ENCODE results near the gene ARHGAP24.

ARHGAP24 gene

DNA sequence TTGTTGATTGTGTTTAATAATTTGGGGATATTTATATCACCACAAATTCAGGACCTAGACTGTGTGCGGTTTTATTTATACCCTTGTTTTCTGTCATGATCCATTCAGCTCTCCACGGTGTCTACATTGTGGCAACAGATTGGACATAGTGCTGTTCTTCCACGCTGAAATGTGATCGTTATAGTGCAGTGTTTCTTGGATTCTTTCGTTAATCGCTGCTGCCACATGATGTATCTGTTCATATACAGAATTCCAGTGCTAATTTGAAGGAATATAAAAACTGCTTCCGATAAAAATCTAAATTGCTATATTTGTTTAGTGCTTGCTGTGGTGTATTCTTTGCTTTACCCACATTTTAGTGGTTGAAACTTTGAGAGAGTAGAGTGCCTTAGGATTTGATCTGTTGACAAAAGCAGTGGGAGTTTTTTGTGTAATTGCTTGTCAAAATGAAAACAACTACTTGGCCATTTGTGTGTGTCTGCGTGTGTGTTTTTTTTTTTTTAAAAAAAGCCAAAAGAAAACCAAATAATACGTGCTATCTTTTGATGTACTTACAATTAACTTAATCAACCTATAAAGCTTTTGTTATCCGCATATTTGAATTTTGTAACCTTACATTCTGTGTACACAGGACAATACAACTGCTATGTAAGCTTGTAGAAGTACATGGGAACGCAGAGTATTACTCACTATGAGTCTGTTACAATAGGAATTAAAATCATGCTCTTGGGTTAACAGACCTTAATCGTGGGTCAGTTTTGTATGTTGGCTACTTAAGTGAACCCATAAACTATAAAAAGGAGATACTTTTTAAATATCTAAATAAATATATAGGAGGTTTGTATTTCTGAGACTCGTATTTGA, 353.3 kb downstream of the ARHGAP24 start:
- H3K4me3 ChIP-seq (ENCODE audit: low read depth, low read length): peak overlapping the region; percentile 10
- in situ Hi-C loops (cut with HindIII; ENCODE audit: low sequenced_read_pairs): no loop called here
- peak; percentile 53 for DNase-seq (ENCODE audit: low read depth, low spot score)
- TF ChIP-seq, protein P1, sequence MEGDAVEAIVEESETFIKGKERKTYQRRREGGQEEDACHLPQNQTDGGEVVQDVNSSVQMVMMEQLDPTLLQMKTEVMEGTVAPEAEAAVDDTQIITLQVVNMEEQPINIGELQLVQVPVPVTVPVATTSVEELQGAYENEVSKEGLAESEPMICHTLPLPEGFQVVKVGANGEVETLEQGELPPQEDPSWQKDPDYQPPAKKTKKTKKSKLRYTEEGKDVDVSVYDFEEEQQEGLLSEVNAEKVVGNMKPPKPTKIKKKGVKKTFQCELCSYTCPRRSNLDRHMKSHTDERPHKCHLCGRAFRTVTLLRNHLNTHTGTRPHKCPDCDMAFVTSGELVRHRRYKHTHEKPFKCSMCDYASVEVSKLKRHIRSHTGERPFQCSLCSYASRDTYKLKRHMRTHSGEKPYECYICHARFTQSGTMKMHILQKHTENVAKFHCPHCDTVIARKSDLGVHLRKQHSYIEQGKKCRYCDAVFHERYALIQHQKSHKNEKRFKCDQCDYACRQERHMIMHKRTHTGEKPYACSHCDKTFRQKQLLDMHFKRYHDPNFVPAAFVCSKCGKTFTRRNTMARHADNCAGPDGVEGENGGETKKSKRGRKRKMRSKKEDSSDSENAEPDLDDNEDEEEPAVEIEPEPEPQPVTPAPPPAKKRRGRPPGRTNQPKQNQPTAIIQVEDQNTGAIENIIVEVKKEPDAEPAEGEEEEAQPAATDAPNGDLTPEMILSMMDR (IDR thresholded peaks at IDR 0.05; ENCODE audit: low read depth, low read length): no peak

DNA sequence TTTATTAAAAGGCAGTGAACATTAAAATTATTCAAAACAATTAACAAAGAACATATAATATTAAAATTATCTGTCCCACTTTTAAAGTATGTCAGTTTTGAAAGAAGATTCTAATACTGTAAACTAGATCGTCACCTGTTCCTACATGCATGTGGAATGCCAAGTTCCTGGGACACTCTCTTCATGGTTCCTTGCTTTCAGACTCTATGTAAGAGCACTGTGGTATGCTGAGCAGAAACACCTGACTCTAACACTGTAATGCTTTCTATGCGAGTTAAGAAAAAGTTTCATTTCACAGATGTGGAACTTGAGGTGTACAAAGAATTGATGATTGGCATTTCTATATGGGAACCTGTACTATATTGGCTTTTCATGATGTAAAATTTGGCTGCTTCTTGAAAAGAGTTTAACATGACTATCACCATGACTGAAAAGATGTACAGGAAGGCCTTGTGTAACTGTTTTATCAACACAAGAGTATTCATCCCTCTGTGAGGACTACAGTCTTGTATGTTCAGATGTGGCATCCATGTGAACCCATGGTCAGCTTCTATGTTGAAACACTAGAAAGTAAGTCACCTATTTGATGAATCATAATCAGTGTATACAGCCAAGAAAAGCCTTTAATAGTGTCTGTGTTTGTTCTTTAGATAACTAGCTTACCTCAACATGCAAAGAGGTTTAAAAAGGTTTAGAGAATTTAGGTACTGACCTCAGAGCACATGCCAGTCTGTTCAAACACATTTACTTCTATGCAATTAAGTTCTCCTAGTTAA, 354.5 kb downstream of the ARHGAP24 start:
- H3K4me3 ChIP-seq (ENCODE audit: low read depth, low read length): no peak overlapping the region
- DNase-seq (ENCODE audit: low read depth, low spot score): peak; percentile 31
- in situ Hi-C loops (cut with HindIII; ENCODE audit: low sequenced_read_pairs): no loop called here
- TF ChIP-seq, protein P1 (IDR thresholded peaks at IDR 0.05; ENCODE audit: low read depth, low read length): no peak

DNA sequence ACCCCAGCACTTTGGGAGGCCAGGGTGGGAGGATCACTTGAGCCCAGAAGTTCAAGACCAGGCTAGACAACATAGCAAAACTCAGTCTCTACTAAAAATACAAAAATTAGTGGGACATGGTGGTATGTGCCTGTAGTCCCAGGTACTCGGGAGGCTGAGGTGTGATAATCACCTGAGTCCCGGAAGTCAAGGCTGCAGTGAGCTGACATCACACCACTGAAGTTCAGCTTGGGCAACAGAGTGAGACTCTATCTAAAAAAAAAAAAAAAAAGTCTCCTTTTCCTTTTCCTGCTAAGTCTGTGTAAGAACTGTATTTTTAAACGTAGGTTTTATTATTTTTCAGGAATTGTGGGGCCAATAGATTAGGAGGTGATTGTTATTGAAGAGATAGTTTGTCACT, 356.7 kb downstream of the ARHGAP24 start:
- in situ Hi-C loops (cut with HindIII; ENCODE audit: low sequenced_read_pairs): no loop called here
- no peak overlapping the region for H3K4me3 ChIP-seq (ENCODE audit: low read depth, low read length)
- TF ChIP-seq, protein P1 (IDR thresholded peaks at IDR 0.05; ENCODE audit: low read depth, low read length): no peak
- DNase-seq (ENCODE audit: low read depth, low spot score): no peak

DNA sequence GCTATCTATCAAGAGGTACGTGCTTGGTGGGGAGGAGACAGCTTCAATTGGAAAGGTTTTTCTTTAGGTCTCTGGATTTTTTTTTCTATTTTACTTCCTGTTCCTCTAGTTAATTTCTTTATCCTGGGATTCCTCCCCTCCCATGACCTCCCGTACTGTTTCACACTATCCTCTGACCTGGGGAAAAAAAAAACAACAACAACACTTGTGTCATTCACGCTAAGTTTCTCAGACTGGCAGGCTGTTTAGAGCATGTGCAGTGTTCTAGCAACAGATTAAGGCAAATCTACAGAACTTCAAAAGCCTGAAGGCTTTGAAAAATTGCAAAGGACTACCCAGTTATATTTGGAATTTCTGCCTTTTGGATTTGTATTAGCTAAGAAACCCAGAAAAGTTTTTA, 358.4 kb downstream of the ARHGAP24 start:
- TF ChIP-seq, protein P1 (IDR thresholded peaks at IDR 0.05; ENCODE audit: low read depth, low read length): no peak
- in situ Hi-C loops (cut with HindIII; ENCODE audit: low sequenced_read_pairs): no loop called here
- no peak for DNase-seq (ENCODE audit: low read depth, low spot score)
- no peak overlapping the region for H3K4me3 ChIP-seq (ENCODE audit: low read depth, low read length)

DNA sequence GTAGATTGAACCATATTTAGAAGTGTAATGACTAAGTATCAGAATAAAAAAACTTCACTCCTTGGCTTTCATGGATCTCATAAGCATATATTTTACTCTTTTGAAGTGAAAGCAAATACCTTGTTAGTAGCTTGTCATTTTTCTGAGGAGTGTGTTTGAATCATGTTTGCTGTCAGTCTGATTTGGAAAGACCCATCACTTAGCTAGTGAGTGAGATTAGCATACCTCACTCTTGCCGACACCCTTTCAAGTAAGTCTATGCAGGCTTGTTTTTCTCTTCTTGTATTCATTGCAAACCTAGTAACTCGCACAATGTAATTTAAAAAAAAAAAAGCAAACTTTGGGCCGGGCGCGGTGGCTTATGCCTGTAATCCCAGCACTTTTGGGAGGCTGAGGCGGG, 360.0 kb downstream of the ARHGAP24 start:
- TF ChIP-seq, protein P1 (IDR thresholded peaks at IDR 0.05; ENCODE audit: low read depth, low read length): no peak
- in situ Hi-C loops (cut with HindIII; ENCODE audit: low sequenced_read_pairs): no loop called here
- DNase-seq (ENCODE audit: low read depth, low spot score): no peak

DNA sequence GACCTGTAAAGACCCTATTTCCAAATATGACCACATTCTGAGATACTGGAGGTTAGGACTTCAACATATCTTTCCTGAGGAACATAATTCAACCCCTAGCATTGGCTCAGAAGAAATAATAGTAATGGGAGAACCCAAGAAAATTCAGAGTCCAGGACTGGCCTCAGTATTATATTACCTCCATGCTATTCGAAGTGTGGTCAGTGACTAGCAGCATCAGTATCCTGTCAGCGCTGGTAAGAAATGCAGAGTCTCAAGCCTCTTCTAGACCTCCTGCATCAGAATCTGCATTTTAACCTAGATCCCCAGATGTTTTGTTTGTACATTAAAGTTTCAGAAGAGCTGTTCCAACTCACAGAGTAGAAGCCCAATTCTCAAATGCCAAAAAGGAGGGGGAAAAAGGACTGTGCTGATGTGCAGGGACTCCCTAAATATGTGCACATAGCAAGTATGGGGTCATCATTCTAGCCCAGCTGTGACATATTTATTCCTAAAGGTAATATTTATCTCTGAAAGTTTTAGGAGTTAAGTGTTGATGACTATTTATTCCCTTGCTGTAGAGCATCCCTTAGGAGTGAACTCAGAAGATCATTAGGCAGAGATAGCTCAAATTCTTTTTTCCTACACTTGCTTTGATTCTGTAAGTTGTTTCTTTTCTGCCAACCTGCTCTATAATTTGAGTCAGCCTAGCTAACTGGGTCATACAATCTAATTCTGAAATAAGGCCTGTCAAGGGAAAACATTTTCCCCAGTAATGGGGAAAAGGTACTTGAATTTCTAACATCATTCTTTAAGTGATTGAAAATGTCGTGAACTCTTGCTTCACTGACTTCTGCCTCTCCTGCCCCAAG, 361.9 kb downstream of the ARHGAP24 start:
- no peak for DNase-seq (ENCODE audit: low read depth, low spot score)
- in situ Hi-C loops (cut with HindIII; ENCODE audit: low sequenced_read_pairs): no loop called here
- no peak overlapping the region for H3K4me3 ChIP-seq (ENCODE audit: low read depth, low read length)
- TF ChIP-seq, protein P1 (IDR thresholded peaks at IDR 0.05; ENCODE audit: low read depth, low read length): no peak

More for the DNA sequence above, 360.0 kb downstream of the ARHGAP24 start:
- no peak overlapping the region for H3K4me3 ChIP-seq (ENCODE audit: low read depth, low read length)

Measured in astrocyte of the spinal cord (primary cell).